T-helper 2 cell (primary cell): ENCODE data around the gene ZBTB17.
"Not testable (repeated sequence)": the region's sequence is repeated elsewhere in the genome, so short reads cannot be mapped to it uniquely, and the experiment has no call there.

Experiments
- DNase-seq, 5 experiments: peaks; one replicate each; pipeline versions ENCODE4 v3.0.0 to v3.0.0-alpha.2; 2012 to 2022
- total RNA-seq, 2 donors: gene quantifications; one replicate each; lab custom pipeline; 2026; lab: John Stamatoyannopoulos, UW

ZBTB17 gene
- total RNA-seq, result 64.0 to 96.6 reads per million in 2 donors

- peak; percentile 91 to 95 (median 93) for DNase-seq
These were observed at the start of gene ZBTB17 for GRCh38 chr1:15975805-15976680. Gene ZBTB17, minus strand, starts transcription at chr1:15976101. Its CDS starts 27,606 bp downstream, at chr1:15948495.

DNA sequence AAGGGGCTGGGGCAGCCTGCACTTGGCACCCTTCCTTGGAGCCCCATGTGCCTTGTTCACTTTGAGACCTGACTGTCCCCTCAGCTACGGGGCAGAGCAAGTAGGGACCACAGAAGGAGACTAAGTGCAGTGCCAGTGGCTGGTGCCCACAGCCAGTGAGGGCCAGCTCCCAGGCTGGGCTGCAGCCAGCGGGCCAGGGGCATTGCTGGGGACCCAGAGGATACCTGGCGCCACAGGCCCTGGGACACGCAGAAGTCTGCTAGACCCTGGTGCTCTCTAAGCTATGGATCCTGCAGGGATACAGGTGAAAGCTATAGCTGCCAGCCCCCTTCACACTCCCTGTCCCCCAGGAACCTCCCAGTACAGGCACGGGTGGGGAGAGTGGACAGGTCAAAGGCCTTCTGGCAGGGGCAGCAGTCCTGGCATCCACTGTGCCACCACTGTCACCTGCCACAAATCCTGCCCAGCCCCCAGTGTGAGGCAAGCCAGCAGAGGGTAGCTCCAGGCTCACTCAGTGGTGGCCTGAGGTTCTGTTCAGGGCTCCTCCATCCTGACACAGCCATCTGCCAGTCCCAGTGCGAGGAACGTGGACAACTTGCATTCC, 47.3 kb upstream of the ZBTB17 start:
- no peak for DNase-seq

DNA sequence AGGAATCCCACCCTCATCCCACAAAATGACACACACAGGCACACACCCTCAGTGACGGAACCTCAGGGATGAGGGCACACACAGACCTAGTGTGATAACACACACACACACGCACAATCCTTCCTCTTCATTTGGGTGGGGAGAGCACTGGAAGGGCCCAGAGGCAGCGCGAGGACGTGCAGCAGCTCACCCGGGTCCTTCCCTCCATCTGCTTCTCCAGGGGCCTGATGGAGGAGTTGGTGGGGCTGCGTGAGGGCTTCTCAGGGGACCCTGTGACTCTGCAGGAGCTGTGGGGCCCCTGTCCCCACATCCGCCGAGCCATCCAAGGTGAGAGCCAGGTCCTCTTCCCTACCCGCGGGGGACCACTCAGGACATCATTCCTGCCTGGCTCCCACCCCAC, 46.5 kb upstream of the ZBTB17 start:
- DNase-seq, result no peak

DNA sequence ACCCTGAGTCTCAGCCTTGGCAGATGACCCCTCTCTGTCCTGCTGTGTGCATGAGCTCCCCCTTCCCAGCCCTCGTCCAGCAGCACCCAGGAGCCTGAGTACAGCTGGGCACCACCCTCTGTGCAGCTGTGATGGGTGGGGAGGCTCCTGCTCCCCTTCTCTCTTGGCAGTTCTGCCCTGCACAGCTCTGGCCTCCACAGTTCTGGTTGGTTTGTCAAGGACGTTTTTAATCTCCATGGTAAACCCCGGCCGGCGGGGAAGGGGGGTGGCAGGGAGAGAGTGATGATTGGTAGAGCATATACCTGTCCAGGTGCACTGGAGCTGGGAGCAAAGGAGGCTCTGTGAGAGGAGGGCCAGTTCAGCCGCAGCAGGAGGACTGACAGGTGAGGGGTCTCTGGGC, 45.8 kb upstream of the ZBTB17 start, which contains the start of gene CLCNKA:
CLCNKA (plus strand) TSS at position 356 of the 400 bp plus-strand sequence. CDS start 584 bp downstream, outside the sequence.
- DNase-seq, result no peak

- DNase-seq, result not testable (repeated sequence)
These were observed 45.0 kb upstream of the ZBTB17 start for GRCh38 chr1:16020878-16021277.

- DNase-seq, result no peak
These were observed 44.4 kb upstream of the ZBTB17 start for GRCh38 chr1:16020325-16020724.

DNA sequence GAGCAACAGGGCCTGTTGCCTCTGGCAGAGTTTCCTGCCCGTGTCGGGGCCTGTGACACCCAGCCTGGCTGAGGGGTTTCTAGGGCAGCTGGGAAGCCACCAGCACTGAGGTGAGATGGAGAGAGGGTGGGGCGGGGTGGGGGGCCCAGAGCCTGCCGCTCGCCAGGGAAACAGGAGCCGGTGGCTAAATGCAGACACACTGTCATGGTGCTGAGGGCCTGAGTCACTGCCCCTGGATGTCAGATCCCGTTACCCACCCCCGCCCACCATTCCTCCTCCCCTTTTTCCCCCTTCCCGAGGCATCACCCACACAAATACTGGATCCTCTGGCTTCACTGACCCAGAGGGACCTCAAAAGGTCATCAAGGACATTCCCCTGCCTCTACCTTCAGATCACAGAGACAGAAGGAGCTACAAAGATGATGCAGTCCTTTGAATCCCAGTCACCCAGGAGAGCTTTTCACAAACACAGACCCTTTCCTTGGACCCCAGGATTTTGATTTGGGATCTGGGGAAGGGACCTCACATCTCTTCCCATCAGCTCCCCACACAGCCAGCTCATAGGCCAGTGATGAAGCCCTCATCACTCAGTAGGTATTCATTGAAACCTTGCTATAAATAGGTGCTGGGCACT, 43.9 kb upstream of the ZBTB17 start:
- no peak for DNase-seq

GRCh38 chr1:16018749-16019643, 43.1 kb upstream of the ZBTB17 start:
- DNase-seq, result no peak

DNA sequence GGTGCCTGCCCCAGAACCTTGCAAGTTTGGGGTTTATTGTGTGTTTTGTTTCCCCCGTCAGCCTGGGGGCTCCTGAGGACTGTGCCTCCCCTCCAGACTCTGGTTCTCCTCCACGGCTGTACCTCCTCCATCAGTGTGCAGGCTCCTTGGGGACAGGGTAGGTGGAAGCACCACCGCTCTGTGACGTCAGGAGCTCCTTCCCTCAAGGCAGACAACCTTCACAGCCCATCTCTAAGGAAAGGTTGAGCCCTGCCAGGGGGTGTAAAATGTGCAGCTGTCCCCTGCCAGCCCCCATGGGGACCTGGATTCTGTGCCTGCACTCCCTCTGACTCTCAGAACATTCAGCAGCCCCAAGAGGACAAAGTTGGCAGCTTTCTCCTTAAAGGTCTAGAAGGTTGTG, 42.4 kb upstream of the ZBTB17 start:
- DNase-seq, result no peak

GRCh38 chr1:16017461-16018303, 41.8 kb upstream of the ZBTB17 start, which contains the start of gene HSPB7:
Gene HSPB7, minus strand, starts transcription at chr1:16018043. Its CDS starts 80 bp downstream, at chr1:16017963.
- DNase-seq, result no peak

DNA sequence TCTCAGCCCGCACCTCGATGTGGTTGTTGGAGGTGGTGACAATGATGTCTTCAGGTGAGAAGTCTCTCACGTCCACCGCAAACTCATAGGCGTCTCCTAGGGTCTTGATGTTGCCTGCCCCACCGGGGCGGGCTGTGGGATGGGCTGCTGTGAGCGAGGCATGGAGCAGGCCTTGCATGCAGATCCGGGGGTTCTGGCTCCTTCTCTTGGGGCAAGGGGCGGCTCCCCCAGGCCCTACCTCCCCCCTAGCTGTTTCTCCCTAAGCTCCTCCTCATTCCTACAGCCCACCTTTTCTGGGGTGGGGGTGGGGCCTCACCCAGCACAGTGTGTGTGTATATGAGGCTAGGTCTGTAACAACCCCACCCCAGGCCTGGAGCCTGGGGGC, 41.2 kb upstream of the ZBTB17 start:
- DNase-seq, result no peak

DNA sequence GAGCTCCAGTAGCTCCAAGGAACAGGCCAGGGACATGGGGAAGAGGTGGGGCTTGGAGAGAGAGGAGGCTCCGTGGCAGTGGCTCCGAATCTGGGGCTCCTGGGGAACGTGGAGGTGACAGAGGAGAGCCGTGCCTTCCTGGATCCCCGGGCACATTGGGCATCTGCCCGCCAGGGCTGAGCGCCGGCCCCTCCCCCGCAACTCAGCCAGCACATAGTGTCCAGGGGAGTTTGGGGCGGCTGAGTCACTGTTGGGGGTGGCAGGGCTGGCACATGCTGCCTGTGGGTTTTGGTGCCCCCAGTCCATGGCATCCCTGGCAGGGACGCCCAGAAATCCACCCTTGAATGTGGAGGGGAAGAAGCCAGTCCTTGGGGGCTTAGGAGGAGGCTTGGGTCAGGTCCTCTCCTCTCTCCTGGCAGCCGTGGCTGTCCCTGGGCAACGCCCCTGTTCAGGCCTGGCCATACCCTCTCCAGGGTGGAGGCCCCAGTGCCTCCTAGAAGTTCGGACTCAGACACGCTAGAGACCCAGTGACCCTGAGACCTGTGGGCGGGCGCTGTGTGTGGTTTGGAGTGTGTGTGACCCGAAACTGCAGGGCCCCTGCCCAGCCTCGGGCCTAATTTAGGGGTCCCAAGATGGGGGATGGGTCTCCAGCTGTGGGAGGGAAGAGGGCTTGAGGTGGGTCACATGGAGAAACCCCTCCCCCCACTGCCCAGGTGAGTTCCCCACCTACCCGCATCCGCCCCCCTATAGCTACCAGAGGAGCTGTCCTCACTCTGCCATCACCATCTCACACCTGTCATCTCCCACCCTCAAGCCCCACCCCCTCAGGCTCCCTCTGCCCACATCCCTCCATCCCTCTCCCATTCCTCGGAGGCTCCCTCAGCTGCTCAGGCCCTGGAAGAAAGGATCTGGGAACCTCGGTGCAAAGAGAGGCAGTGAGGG, 40.3 kb upstream of the ZBTB17 start:
- no peak for DNase-seq

DNA sequence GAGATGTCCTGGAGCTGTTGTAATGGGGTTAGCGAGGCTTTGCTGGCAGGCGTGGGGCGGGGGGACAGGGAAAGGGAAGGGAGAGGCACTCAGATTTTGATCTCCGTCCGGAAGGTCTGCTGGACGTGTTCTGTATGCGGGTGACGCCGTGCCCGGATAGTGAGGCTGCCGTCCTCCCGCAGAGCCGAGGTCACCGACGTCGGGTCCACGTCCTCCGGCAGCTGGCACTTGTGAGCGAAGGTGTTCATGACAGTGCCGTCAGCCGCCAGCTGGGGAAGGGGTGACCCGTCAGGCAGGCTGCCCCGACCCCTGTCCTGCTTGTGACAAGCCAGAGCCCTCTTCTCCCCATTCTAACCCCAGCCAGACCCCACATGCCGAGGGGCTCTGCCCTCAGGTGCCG, 39.6 kb upstream of the ZBTB17 start:
- no peak for DNase-seq

DNA sequence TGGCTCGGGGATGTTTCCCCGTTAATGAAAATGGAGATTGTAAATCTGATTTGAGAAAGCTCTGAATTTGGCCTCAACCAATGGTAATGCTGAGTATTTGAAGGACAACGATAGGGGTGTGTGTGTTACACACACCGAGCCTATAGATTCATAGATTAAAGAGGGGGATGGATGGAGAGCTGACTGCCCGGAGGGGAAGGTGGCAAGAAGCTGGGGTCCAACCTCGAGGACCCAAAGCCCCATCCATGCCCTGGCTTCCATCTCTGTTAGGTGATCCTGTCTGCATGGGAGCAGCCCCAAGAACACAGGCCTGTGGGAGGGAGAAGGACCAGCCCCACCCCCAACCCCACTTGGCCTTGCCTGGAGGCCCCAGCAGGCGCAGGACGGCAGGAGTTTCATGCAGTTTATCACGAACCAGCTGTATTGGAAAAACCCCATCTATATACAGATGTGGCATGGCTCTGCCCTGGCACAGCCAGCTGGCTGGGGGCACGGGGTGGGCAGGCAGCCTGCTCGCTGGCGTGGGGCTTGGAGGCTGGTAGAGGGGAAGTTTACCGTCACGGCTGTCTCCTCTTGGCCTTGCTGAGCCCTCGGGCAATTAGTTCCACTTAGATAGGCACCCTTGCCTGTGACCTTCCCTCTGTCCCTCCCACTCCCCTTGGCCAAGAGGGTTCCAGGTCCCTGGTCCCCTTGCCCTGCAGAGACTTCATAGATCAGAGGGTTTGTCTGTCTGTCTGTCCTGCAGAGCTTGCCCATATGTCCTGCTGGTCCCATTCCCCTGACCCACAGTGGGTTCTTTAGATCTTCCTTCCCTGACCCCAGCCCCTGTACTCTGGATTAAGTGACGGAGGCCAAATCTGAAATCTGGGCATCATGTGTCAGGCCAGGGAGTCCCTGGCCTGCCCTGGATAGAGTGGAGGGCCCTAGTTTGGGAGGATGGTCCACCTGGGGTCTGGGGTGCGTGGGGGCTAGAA, 38.9 kb upstream of the ZBTB17 start:
- DNase-seq, result no peak

DNA sequence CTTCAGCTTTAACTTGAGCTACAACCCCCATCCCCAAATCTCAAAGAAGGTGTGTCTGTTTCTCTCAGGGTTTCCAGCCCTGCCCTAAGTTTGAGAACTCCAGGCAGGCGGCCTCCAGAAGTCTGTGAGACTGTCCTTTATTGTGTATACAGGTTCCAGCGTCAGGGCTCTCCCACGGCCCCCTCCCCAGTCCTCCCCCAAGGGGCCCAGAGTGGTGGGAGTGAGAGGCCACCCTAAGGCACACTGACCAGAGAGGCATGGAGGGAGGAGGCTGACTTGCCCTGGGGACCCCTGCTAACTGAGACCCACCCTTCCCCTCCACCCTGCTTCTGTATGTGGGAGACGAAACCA, 38.0 kb upstream of the ZBTB17 start:
- no peak for DNase-seq

DNA sequence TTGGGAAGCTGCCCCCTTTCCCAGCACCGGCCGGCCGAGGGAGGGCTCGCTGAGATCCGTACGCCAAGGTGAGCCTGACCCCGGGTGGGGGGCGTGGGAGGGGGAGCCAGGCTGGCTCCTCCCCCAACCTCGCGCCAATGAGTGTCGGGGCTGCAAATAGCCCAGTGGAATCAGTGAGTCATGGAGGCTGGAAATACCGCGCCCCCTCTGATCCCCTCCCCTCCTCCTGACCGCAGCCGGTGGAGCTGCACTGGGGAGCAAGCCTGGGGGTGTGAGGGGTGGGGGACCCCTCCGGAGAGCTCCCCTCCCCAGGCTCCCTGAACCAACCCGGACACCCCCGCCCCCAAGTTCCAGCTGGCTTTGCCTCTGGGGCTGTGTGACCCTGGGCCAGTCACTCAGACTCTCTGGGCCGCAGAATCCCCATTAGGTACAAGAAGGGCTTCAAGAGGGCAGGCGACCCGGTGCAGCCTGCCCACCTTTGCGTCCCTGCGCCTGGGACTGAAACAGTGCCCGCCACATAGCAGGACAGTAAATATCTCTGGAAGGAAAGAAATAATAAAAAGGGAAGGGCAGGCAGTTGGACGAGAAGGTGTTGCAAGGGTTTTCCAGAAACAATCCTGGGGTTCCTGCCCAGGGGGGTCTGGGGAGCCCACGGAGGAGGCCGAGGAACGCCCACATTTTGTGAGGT, 37.5 kb upstream of the ZBTB17 start:
- no peak for DNase-seq

DNA sequence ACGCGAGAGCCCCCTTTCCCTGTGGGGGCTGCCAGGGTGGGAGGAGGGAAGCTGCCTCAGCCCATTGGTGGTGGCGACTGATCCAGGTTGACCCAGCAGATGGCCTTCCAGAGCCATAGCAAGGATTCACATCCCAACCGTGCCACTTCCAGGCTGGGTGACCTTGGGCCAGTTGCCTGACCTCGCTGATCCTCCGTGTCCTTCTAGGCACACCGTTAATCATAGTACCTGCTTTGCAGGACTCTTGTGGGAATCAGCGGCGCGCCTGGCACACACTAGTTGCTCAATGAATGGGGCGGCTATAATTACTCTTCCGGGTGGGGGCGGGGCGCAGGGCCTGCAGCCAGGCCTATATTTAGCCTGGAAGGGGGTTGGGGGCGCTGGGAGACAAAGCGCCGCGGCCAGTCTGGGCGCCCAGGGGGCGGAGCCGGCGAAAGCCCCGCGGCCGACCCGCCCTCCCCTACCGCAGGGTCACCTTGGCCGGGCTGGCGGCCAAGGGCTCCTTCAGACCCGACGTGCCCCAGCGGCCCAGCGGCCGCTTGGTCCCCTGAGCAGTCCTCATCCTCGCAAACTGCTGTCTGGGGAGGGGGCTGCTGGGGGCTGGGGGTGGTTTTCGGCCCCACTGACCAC, 36.8 kb upstream of the ZBTB17 start:
- peak in 1 of 5 experiments; percentile 32 for DNase-seq
